ACHN (cell line): ENCODE results near the gene PCDHGA6.
"Not testable (repeated sequence)": the region's sequence is repeated elsewhere in the genome, so short reads cannot be mapped to it uniquely, and the experiment has no call there.

ENCODE experiments used
- DNase-seq: peaks from one replicate; pipeline ENCODE4 v3.0.0-alpha.2; 2015
- in situ Hi-C: cut with HindIII; loops from 2 replicates; pipeline ENCODE4 v1.10.0; 2017; ENCODE audit warnings: low sequenced_read_pairs, low pct_ligation_motif_present, low pct_unique_long_range_greater_than_20kb

The PCDHGA6 gene

DNA sequence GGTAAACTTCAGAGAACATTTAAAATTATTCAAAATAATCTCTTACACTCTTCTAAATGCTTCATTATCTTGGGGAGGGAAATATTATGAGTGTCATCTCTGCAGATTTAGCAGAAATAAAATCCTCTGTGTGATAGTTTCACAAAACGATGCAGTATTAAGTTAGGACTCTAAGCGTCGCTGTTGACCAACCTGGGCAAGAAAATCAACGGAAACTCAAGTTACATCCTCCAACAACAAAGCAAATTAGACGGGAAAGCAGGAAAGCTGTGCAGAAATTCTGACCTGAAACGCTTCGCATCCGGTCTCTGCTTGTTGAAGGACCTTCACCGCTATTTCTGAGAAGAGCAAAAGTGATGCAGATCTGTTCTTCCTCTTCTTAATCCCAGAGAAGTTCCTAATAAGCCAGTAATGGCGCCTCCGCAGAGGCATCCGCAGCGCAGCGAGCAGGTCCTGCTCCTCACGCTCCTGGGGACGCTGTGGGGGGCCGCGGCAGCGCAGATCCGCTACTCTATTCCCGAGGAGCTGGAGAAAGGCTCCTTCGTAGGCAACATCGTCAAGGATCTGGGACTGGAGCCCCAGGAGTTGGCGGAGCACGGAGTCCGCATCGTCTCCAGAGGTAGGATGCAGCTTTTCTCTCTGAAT is at the start of gene PCDHGA6:
Gene PCDHGA6 (plus strand): TSS at position 219 of the 645 bp plus-strand sequence. CDS start 193 bp downstream, at position 412.
- in situ Hi-C loops: no loop called here

DNA sequence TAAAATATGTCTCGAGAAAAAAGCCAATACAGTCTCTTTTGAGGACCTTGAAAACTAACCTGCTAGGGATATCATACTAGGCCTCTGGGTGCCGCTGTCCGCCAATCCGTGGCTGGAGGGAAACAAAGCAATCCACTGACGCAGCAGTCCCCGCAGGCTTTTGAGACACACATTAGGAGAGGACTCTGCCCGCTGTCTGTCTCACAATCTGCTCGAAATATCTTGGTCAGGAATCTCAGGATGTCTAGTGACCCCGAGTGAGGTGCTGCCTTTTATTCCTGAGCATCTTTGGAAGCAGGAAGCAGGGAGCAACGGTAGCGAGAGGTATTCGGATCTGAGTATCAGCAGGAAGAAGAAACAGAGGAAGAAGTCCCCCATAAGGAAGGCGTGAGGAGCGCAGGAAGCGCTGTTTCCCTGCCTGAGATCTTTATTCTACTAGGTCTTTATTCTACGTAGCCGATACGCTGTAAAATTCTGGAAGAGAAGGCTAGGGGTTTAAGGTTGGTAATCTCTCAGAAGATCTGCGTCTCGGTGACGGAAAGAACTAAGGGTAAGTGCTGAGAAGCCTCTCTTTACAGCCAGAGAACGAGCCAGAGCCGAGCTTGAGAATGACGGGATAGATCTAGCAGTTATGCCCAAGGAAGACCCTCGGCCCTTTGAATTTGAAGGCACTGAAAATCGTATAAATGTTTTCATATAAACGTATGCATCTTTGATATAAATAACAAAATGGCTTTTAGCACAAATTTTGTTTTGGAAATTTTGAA is 47.4 kb upstream of the PCDHGA6 start:
- DNase-seq: no peak
- in situ Hi-C loops: no loop called here

More for the DNA sequence above, at the start of gene PCDHGA6:
- DNase-seq: peak; percentile 40

DNA sequence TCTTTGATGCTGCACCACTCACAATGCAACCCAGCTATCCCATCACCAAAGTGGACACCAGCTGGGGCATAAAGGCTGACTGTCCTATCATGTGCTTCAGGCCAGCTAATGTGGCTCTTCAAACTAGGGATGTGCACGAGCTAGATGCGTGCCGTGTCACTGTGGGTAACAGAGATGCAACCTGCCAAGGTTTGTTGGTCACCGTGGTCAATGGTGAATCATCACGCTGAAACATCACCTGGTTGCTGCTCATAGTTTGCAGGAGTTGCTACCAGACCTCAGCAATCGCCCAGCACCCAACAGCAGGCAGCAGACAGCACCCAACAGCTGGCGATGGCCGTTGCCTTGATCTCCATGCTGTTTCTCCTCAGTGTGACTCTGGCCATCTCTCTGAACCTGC is 45.5 kb upstream of the PCDHGA6 start:
- in situ Hi-C loops: no loop called here
- no peak for DNase-seq

DNA sequence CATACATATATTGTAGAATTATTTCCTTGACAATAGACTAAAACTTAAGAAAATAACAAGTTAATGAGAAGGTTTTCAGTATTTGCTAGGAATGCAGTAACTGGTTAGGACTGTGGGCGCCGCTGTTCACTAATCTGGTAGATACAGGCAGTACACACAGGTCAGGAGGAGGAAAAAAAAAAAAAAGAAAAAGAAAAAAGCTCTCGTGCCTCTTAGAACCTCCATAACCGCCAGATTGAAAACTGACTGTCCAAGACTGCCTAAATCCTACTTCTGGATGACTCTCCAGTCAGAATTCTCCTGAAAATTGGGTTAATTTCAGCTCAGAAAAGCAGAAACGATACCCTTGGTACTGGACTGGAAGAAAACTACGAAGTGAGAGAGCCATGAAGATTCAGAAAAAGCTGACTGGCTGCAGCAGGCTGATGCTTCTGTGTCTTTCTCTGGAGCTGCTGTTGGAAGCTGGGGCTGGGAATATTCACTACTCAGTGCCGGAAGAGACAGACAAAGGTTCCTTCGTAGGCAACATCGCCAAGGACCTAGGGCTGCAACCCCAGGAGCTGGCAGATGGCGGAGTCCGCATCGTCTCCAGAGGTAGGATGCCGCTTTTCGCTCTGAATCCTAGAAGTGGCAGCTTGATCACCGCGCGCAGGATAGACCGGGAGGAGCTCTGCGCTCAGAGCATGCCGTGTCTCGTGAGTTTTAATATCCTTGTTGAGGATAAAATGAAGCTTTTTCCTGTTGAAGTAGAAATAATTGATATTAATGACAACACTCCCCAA is 43.2 kb upstream of the PCDHGA6 start, which contains the start of gene PCDHGA1:
Gene PCDHGA1 (plus strand): TSS at position 216 of the 782 bp plus-strand sequence.
- in situ Hi-C loops: no loop called here
- no peak for DNase-seq

DNA sequence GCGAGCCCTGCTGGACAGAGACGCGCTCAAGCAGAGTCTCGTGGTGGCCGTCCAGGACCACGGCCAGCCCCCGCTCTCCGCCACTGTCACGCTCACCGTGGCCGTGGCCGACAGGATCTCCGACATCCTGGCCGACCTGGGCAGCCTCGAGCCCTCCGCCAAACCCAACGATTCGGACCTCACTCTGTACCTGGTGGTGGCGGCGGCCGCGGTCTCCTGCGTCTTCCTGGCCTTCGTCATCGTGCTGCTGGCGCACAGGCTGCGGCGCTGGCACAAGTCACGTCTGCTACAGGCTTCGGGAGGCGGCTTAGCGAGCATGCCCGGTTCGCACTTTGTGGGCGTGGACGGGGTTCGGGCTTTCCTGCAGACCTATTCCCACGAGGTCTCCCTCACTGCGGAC is 41.1 kb upstream of the PCDHGA6 start:
- in situ Hi-C loops, DNase-seq: not testable (repeated sequence)

DNA sequence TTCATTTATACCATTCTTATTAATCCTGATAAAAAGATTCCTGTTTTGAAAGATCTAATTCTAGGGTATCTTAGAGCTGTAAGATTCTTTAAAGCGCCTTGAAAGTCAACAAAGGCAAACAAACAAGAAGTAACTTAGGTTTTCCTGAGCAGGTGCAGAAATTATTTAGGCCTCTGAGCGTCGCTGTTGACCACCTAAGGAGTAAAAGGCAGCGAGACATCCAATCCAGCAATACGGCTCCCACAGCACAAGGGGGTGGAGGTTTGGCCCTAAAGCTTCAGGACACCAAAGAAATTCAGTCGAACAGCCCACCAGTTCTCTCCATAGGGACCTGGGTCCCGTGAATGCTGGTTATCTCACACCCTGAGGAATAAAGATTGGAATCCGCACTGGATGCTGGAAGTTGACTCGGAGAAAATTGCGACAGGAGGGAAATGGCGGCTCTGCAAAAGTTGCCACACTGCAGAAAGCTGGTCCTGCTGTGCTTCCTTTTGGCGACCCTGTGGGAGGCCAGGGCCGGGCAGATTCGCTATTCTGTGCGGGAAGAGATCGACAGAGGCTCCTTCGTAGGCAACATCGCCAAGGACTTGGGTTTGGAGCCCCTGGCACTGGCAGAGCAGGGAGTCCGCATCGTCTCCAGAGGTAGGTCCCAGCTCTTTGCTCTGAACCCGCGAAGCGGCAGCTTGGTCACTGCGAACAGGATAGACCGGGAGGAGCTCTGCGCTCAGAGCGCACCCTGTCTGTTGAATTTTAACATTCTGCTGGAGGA is 35.0 kb upstream of the PCDHGA6 start, which contains the start of gene PCDHGA2:
Gene PCDHGA2 (plus strand): TSS at position 223 of the 769 bp plus-strand sequence.
- in situ Hi-C loops: no loop called here
- DNase-seq: peak; percentile 42

DNA sequence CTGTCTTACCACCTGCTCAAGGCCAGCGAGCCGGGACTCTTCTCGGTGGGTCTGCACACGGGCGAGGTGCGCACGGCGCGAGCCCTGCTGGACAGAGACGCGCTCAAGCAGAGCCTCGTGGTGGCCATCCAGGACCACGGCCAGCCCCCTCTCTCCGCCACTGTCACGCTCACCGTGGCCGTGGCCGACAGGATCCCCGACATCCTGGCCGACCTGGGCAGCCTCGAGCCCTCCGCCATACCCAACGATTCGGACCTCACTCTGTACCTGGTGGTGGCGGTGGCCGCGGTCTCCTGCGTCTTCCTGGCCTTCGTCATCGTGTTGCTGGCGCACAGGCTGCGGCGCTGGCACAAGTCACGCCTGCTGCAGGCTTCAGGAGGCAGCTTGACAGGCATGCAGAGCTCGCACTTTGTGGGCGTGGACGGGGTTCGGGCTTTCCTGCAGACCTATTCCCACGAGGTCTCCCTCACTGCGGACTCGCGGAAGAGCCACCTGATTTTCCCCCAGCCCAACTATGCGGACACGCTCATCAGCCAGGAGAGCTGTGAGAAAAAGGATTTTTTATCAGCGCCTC is 32.8 kb upstream of the PCDHGA6 start:
- DNase-seq, in situ Hi-C loops: not testable (repeated sequence)

DNA sequence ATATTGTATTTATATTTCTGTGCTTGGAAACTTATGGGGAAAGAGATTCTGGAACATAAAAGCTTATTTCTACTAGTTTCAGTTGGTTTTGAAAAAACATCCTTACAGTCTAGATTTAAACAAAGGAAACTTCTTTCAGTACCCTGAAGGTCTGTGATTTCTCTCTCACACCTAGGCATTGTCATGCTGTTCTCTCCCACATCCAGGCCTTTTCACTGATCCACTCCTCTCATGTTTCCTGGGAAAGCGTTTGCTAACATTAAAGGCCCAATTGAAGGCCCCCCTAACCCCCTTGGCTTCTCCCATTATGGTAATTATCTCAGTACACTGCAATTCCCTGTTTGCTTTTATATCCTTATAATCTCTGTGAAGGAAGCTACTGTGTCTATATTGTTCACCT is 30.9 kb upstream of the PCDHGA6 start:
- in situ Hi-C loops: no loop called here

DNA sequence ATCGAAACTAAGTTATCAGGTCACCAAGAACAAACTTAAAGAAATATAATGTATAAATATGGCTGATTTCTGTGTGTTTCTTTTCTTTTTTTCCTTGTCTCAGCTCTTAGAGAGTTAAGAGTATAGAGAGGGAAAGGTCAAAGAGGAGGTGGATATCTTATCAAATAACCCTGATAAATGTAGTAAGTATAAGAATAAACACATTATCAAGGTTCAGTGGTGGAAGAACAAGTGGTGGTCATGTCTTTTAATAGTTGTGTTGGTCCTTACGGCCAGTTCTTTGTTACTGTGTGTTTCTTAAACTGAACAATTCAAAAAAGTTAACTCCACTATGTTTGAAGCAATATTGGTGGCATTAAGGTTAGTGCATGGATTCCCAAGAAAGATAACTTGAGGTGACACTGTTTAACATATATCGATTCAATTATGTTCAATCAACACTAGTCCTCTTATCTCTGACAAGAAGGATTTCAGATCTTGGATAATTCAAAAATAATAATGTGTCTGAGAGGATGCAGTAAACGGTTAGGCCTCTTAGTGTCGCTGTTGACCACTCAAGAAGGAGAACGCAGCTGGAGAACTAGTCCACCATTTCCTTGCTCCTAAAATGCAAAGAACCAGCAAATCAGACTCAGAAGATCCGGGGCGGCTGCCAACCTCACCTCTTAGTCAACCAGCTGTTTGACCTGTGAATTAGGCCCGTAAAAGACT is 30.3 kb upstream of the PCDHGA6 start, which contains the start of gene PCDHGA3:
Gene PCDHGA3 (plus strand): TSS at position 588 of the 711 bp plus-strand sequence. CDS start 205 bp downstream, outside the sequence.
- no peak for DNase-seq
- in situ Hi-C loops: no loop called here

More for the DNA sequence above, 30.9 kb upstream of the PCDHGA6 start:
- no peak for DNase-seq

DNA sequence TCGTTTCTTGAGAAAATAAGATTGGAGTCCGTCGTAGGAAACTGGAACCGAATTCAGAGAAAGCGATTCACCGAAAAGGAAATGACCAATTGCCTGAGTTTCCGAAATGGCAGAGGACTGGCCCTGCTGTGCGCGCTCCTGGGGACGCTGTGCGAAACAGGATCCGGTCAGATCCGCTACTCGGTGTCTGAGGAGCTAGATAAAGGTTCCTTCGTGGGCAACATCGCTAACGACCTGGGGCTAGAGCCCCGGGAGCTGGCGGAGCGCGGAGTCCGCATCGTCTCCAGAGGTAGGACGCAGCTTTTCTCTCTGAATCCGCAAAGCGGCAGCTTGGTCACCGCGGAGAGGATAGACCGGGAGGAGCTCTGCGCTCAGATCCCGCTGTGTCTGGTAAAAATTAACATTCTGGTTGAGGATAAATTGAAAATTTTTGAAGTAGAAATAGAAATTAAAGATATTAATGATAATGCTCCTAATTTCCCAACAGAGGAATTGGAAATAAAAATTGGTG is 29.7 kb upstream of the PCDHGA6 start:
- in situ Hi-C loops: no loop called here
- no peak for DNase-seq

DNA sequence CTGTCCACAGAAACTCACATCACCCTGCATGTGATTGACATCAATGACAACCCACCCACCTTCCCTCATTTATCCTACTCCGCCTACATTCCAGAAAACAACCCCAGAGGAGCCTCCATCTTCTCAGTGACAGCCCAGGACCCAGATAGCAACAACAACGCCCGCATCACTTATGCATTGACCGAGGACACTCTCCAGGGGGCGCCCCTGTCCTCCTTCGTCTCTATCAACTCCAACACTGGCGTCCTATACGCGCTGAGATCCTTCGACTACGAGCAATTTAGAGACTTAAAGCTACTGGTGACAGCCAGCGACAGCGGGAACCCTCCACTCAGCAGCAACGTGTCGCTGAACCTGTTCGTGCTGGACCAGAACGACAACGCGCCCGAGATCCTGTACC is 28.4 kb upstream of the PCDHGA6 start:
- no peak for DNase-seq
- in situ Hi-C loops: no loop called here

DNA sequence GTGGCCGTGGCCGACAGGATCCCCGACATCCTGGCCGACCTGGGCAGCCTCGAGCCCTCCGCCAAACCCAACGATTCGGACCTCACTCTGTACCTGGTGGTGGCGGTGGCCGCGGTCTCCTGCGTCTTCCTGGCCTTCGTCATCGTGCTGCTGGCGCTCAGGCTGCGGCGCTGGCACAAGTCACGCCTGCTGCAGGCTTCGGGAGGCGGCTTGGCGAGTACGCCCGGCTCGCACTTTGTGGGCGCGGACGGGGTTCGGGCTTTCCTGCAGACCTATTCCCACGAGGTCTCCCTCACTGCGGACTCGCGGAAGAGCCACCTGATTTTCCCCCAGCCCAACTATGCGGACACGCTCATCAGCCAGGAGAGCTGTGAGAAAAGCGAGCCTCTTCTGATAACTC is 27.7 kb upstream of the PCDHGA6 start:
- in situ Hi-C loops, DNase-seq: not testable (repeated sequence)

DNA sequence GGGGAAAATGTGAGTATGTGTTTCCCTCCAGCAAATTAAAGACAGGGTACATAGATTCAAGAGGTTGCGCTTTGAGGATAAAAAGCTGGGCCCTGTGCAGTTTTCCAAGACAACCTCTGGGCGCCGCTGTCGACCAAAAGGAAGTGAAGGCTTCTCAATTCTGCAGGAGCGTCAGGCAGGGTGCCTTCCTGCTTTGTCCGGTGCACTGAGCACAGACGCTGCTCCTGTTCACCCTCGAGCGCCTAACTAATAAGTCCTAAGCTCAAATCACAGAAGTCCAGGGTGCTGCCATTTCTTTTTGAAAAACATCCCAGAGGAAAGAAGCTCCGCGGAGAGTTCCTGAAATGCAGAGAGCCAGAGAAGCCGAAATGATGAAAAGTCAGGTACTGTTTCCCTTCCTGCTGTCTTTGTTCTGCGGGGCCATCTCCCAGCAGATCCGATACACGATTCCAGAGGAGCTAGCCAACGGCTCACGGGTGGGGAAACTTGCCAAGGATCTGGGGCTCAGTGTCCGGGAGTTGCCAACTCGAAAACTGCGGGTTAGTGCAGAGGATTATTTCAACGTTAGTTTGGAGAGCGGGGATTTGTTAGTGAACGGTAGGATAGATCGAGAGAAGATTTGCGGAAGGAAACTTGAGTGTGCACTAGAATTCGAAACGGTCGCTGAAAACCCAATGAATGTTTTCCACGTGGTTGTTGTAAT is 23.6 kb upstream of the PCDHGA6 start, which contains the start of gene PCDHGB1:
Gene PCDHGB1 (plus strand): TSS at position 183 of the 703 bp plus-strand sequence. CDS start 162 bp downstream, at position 345.
- in situ Hi-C loops: no loop called here
- DNase-seq: peak; percentile 56

DNA sequence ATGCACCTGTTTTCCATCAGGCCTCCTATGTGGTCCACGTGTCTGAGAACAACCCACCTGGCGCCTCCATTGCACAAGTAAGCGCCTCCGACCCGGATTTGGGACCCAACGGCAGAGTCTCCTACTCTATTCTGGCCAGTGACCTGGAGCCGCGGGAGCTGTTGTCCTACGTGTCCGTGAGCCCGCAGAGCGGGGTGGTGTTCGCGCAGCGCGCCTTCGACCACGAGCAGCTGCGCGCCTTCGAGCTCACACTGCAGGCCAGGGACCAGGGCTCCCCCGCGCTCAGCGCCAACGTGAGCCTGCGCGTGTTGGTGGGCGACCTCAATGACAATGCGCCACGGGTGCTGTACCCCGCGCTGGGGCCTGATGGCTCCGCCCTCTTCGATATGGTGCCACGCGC is 22.1 kb upstream of the PCDHGA6 start:
- in situ Hi-C loops: no loop called here
- DNase-seq: no peak

DNA sequence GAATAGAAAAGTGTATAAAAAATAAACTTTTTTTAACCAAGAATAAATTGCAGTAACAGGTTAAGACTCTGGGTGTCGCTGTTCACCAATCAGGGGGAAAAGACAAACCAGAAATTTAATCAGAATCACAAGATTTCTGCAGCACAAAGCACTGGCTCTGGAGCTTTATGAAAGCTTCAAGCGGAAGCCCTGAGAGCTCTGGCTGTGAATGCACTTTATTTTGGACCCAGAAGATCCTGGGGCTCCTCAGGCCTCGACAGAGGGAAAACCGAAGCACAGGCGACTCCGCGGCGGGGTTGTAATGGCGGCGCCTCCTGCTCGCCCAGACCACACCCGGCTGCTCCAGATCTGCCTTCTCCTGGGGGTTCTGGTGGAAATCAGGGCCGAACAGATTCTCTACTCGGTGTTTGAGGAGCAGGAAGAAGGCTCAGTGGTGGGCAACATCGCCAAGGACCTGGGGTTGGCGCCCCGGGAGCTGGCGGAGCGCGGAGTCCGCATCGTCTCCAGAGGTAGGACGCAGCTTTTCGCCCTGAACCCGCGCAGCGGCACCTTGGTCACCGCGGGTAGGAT is 18.7 kb upstream of the PCDHGA6 start, which contains the start of gene PCDHGA4:
Gene PCDHGA4 (plus strand): TSS at position 122 of the 570 bp plus-strand sequence. CDS start 87 bp downstream, at position 209.
- in situ Hi-C loops: no loop called here
- peak; percentile 8 for DNase-seq

DNA sequence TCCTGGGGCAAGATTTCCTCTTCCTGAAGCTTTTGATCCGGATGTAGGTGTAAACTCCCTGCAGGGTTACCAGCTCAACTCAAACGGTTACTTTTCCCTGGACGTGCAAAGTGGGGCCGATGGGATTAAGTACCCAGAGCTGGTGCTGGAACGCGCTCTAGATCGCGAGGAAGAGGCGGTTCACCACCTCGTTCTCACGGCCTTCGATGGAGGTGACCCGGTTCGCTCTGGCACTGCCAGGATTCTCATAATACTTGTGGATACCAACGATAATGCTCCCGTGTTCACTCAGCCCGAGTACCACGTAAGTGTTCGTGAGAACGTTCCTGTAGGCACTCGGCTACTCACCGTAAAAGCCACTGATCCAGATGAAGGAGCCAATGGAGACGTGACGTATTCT is 18.1 kb upstream of the PCDHGA6 start:
- no peak for DNase-seq
- in situ Hi-C loops: no loop called here
